ENCODE data around the gene SCP2. TPM values are rescaled to one million over a fixed set of nuclear protein-coding genes. Genes with fewer than 3 reads are reported as not detected.

The SCP2 gene
- total RNA-seq, 1 donor from 2014 or later, result 89.8 TPM

- DNase-seq (ENCODE audit: low read depth) (peak; percentile 66), FAIRE-seq (no peak)
- peaks cover 33% of the 10 kb centered on the region for H3K27me3 Mint-ChIP-seq (ENCODE audit: low read depth, unreplicated experiment)
- no peaks in the 10 kb centered on the region for H3K79me2 ChIP-seq (ENCODE audit: insufficient read depth, low read length)
- H3K4me1 Mint-ChIP-seq (ENCODE audit: low read depth, unreplicated experiment), result no peaks in the 10 kb centered on the region
- no peak overlapping the region for H3K9ac ChIP-seq (ENCODE audit: low read length)
- H3K4me3 Mint-ChIP-seq (ENCODE audit: unreplicated experiment), result no peak overlapping the region
- TF ChIP-seq CTCF (IDR thresholded peaks at IDR 0.05; ENCODE audit: insufficient read depth, low read depth, low read length) (no peak), EZH2 (IDR thresholded peaks at IDR 0.05; ENCODE audit: insufficient read depth, low read length) (no peak)
- H3K4me2 ChIP-seq (ENCODE audit: low read length), result no peak overlapping the region
- H2AFZ ChIP-seq (ENCODE audit: low read depth, low read length), result no peak overlapping the region
- H3K36me3 ChIP-seq (ENCODE audit: insufficient read depth, low read length), result no peaks in the 10 kb centered on the region
- no peaks in the 10 kb centered on the region for H3K4me1 ChIP-seq (ENCODE audit: insufficient read depth, low read length)
- H3K9me3 ChIP-seq (ENCODE audit: insufficient read depth, low read depth, low read length), result no peaks in the 10 kb centered on the region
- peaks cover 11% of the 10 kb centered on the region for H3K36me3 Mint-ChIP-seq (ENCODE audit: low read depth, unreplicated experiment)
- no peak overlapping the region for H3K4me3 ChIP-seq (ENCODE audit: insufficient read depth, low read depth, low read length)
- peaks cover 7% of the 10 kb centered on the region for H3K27me3 ChIP-seq (ENCODE audit: insufficient read depth, low read length)
- no peak overlapping the region for H3K27ac Mint-ChIP-seq (ENCODE audit: unreplicated experiment)
- no peaks in the 10 kb centered on the region for H4K20me1 ChIP-seq (ENCODE audit: insufficient read depth, low read length)
- H3K27ac ChIP-seq (ENCODE audit: low read depth, low read length), result no peak overlapping the region
- H3K9me3 Mint-ChIP-seq (ENCODE audit: unreplicated experiment), result no peaks in the 10 kb centered on the region
These were observed 130.1 kb downstream of the SCP2 start for GRCh38 chr1:53057127-53057526.

GRCh38 chr1:53060579-53060978 lies 133.5 kb downstream of the SCP2 start:
- H2AFZ ChIP-seq (ENCODE audit: low read depth, low read length), result no peak overlapping the region
- Mint-ChIP-seq H3K4me1 (ENCODE audit: low read depth, unreplicated experiment) (no peaks in the 10 kb centered on the region), H3K4me3 (ENCODE audit: unreplicated experiment) (no peak overlapping the region), H3K36me3 (ENCODE audit: low read depth, unreplicated experiment) (no peaks in the 10 kb centered on the region), H3K27ac (ENCODE audit: unreplicated experiment) (no peak overlapping the region), H3K27me3 (ENCODE audit: low read depth, unreplicated experiment) (peaks cover 63% of the 10 kb centered on the region), H3K9me3 (ENCODE audit: unreplicated experiment) (no peaks in the 10 kb centered on the region)
- H3K4me2 ChIP-seq (ENCODE audit: low read length), result no peak overlapping the region
- peak; percentile 65 for DNase-seq (ENCODE audit: low read depth)
- H3K27ac ChIP-seq (ENCODE audit: low read depth, low read length), result no peak overlapping the region
- peak; percentile 87 for FAIRE-seq
- H3K4me3 ChIP-seq (ENCODE audit: insufficient read depth, low read depth, low read length), result no peak overlapping the region
- H3K4me1 ChIP-seq (ENCODE audit: insufficient read depth, low read length), result peaks cover 7% of the 10 kb centered on the region
- no peaks in the 10 kb centered on the region for H3K36me3 ChIP-seq (ENCODE audit: insufficient read depth, low read length)
- H3K9me3 ChIP-seq (ENCODE audit: insufficient read depth, low read depth, low read length), result no peaks in the 10 kb centered on the region
- no peak overlapping the region for H3K9ac ChIP-seq (ENCODE audit: low read length)
- H3K79me2 ChIP-seq (ENCODE audit: insufficient read depth, low read length), result no peaks in the 10 kb centered on the region
- peaks cover 26% of the 10 kb centered on the region for H3K27me3 ChIP-seq (ENCODE audit: insufficient read depth, low read length)
- TF ChIP-seq CTCF (IDR thresholded peaks at IDR 0.05; ENCODE audit: insufficient read depth, low read depth, low read length) (no peak), EZH2 (IDR thresholded peaks at IDR 0.05; ENCODE audit: insufficient read depth, low read length) (no peak)
- no peaks in the 10 kb centered on the region for H4K20me1 ChIP-seq (ENCODE audit: insufficient read depth, low read length)

- H3K4me2 ChIP-seq (ENCODE audit: low read length), result peak overlapping the region; percentile 89
- peak overlapping the region; percentile 18 for H3K4me3 ChIP-seq (ENCODE audit: insufficient read depth, low read depth, low read length)
- no peaks in the 10 kb centered on the region for H4K20me1 ChIP-seq (ENCODE audit: insufficient read depth, low read length)
- no peaks in the 10 kb centered on the region for H3K79me2 ChIP-seq (ENCODE audit: insufficient read depth, low read length)
- no peak overlapping the region for H2AFZ ChIP-seq (ENCODE audit: low read depth, low read length)
- no peak overlapping the region for H3K27ac Mint-ChIP-seq (ENCODE audit: unreplicated experiment)
- H3K4me1 Mint-ChIP-seq (ENCODE audit: low read depth, unreplicated experiment), result no peaks in the 10 kb centered on the region
- TF ChIP-seq EZH2 (IDR thresholded peaks at IDR 0.05; ENCODE audit: insufficient read depth, low read length), result no peak
- no peak for TF ChIP-seq CTCF (IDR thresholded peaks at IDR 0.05; ENCODE audit: insufficient read depth, low read depth, low read length)
- no peak overlapping the region for H3K4me3 Mint-ChIP-seq (ENCODE audit: unreplicated experiment)
- H3K27ac ChIP-seq (ENCODE audit: low read depth, low read length), result no peak overlapping the region
- H3K36me3 Mint-ChIP-seq (ENCODE audit: low read depth, unreplicated experiment), result no peaks in the 10 kb centered on the region
- DNase-seq (ENCODE audit: low read depth) (no peak), FAIRE-seq (no peak)
- no peaks in the 10 kb centered on the region for H3K9me3 Mint-ChIP-seq (ENCODE audit: unreplicated experiment)
- H3K27me3 ChIP-seq (ENCODE audit: insufficient read depth, low read length), result peaks cover 26% of the 10 kb centered on the region
- peaks cover 7% of the 10 kb centered on the region for H3K4me1 ChIP-seq (ENCODE audit: insufficient read depth, low read length)
- H3K9ac ChIP-seq (ENCODE audit: low read length), result no peak overlapping the region
- H3K36me3 ChIP-seq (ENCODE audit: insufficient read depth, low read length), result no peaks in the 10 kb centered on the region
- H3K27me3 Mint-ChIP-seq (ENCODE audit: low read depth, unreplicated experiment), result peaks cover 65% of the 10 kb centered on the region
- no peaks in the 10 kb centered on the region for H3K9me3 ChIP-seq (ENCODE audit: insufficient read depth, low read depth, low read length)
These were observed 134.2 kb downstream of the SCP2 start for GRCh38 chr1:53061123-53061858.

All from astrocyte (in vitro differentiated cells and primary cell).